Activated naive CD8-positive, alpha-beta T cell treated with anti-CD3 and anti-CD28 coated beads for 36 hours (primary cell): ENCODE measurements around the gene CLDND2. TPM values are rescaled to one million over a fixed set of nuclear protein-coding genes. Genes with fewer than 3 reads are reported as not detected.
A peak's percentile ranks its signal among the peaks of the same experiment; 100 is the strongest.

Experiments
- DNase-seq: peaks from one replicate; pipeline ENCODE4 v3.0.0; 2021
- H3K27ac Mint-ChIP-seq: one replicate; pipeline ENCODE4 v1.8.0; 2022; ENCODE audit warnings: mild to moderate bottlenecking, moderate library complexity, mixed read lengths
- H3K27me3 Mint-ChIP-seq: one replicate; pipeline ENCODE4 v1.8.0; 2022; ENCODE audit warnings: mild to moderate bottlenecking, mixed read lengths
- H3K36me3 Mint-ChIP-seq: one replicate; pipeline ENCODE4 v1.8.0; 2021; ENCODE audit warnings: mild to moderate bottlenecking, mixed read lengths
- H3K4me1 Mint-ChIP-seq: one replicate; pipeline ENCODE4 v1.8.0; 2021; ENCODE audit warnings: mixed read lengths
- H3K4me3 Mint-ChIP-seq: one replicate; pipeline ENCODE4 v1.8.0; 2022; ENCODE audit warnings: mild to moderate bottlenecking, moderate library complexity, mixed read lengths
- H3K9me3 Mint-ChIP-seq: one replicate; pipeline ENCODE4 v1.8.0; 2022; ENCODE audit warnings: mixed read lengths
- total RNA-seq, 2 experiments: library from RNA; stranded (reverse); gene quantifications; one replicate each; pipeline ENCODE4 v1.2.3, GENCODE V29; 2021

CLDND2 gene
- total RNA-seq, 2 experiments from 2014 or later = 2.0 to 3.8 TPM

DNA sequence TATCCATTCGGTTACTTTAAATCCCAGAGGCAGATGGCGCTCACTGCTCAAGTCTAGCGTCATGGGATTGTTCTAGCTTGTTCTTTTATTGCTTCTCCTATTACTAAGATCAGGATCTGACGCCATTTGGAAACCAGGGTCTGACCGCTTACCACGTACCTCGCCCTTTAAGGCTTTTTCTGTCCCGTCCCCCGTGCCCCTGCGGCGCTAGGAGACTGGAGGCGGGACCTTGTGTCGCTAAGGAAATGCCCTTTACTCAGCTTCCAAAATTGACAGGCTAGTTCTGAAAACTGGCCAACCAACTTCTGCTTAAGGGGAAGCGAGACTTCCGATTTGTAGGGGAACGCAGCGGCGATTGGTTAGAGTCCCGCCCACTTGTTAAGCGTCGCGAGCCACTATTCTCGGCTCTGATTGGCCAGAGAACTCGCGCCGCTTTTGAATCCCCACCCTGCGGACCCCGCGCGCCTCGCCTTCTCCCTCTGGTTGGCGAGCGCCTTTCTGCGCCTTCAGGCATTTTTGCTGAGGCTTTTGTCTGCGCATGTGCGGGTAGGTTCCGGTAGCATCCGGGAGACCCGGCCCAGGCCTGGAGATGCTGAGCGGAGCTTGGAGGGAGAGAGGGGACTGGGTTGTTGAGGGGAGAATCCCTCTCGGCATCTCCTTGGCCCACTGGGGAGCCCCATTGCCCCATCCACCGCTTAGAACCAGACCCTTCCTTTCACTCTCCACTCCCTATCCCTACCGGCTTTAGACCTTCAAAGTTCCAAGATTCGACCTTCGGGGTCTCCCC lies 25.4 kb upstream of the CLDND2 start:
- peaks cover 48% of the 10 kb centered on the region for H3K4me1 Mint-ChIP-seq
- peaks cover 5% of the 10 kb centered on the region for H3K36me3 Mint-ChIP-seq
- peaks cover 1% of the 10 kb centered on the region for H3K9me3 Mint-ChIP-seq
- H3K4me3 Mint-ChIP-seq = peak overlapping the region; percentile 91
- peaks cover 6% of the 10 kb centered on the region for H3K27me3 Mint-ChIP-seq
- H3K27ac Mint-ChIP-seq = peak overlapping the region; percentile 92
- DNase-seq = peak; percentile 97

DNA sequence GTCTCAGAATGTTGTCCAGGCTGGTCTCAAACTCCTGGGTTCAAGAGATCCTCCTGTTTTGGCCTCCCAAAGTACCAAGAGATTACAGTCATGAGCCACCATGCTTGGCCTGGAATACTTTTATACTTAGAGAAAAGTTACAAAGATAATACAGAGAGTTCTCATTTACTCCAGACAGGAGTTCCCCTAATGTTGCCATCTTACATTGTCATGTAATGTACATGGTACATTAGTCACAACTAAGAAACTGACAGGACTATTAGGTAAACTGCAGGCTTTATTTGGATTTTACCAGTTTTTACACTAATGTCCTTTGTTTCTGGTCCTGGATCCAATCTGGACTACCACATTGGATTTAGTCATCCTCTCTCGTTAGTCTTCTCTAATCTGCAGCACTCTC lies 23.9 kb upstream of the CLDND2 start:
- Mint-ChIP-seq H3K27ac (peak overlapping the region; percentile 77), H3K4me1 (peaks cover 50% of the 10 kb centered on the region), H3K27me3 (peaks cover 6% of the 10 kb centered on the region), H3K9me3 (peaks cover 1% of the 10 kb centered on the region), H3K36me3 (peaks cover 5% of the 10 kb centered on the region), H3K4me3 (no peak overlapping the region)
- DNase-seq = no peak

DNA sequence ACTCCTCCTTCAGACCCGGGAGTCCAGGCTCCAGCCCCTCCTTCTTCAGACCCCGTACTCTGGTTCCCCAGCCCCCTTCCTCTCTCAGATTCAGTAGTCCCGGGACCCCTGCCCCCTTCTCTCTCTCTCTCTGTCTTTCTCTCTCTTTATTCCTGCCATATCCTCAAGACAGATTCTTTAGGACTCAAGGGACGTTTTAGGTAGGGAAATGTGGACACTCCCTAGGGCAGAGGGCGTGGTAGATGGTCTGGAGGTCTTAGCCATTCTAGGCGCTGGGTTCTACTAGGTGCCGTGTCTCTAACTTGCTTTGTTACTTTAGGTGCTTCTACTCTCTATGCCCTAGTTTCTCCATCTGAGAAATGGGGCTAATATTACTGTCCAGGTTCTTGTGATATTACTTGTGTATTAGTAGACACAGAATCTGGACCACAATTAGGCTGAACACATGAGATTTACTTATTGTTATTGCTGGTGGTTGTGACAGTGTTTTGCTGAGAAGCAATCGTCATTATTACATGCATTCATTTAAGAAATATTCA lies 22.3 kb upstream of the CLDND2 start:
- peaks cover 5% of the 10 kb centered on the region for H3K36me3 Mint-ChIP-seq
- peaks cover 43% of the 10 kb centered on the region for H3K4me1 Mint-ChIP-seq
- peak overlapping the region; percentile 55 for H3K27ac Mint-ChIP-seq
- H3K27me3 Mint-ChIP-seq = peaks cover 6% of the 10 kb centered on the region
- no peak overlapping the region for H3K4me3 Mint-ChIP-seq
- peaks cover 1% of the 10 kb centered on the region for H3K9me3 Mint-ChIP-seq
- DNase-seq = no peak

DNA sequence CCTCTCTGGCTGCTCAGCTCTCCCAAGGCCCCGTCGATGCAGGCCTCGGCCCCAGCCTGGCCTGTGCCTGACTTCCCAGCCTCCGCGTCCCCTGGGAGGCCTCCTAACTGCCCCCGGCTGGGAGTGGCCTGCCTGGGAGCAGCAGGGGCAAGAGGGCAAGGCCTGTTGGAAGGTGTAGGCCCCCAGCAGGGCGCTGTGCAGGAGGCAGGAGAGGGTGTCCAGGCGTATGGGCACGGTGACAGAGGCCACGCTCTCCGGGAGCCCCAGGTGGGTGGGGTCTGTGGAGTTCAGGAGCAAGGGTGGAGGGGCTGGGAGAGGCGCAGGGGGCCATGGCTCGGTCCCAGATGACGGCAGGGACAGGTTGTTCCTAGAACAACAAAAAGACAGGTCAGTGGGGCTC lies 20.3 kb upstream of the CLDND2 start:
- DNase-seq = no peak
- Mint-ChIP-seq H3K27ac (no peak overlapping the region), H3K36me3 (no peaks in the 10 kb centered on the region), H3K9me3 (peaks cover 1% of the 10 kb centered on the region), H3K4me1 (peaks cover 27% of the 10 kb centered on the region), H3K27me3 (peaks cover 6% of the 10 kb centered on the region), H3K4me3 (no peak overlapping the region)

DNA sequence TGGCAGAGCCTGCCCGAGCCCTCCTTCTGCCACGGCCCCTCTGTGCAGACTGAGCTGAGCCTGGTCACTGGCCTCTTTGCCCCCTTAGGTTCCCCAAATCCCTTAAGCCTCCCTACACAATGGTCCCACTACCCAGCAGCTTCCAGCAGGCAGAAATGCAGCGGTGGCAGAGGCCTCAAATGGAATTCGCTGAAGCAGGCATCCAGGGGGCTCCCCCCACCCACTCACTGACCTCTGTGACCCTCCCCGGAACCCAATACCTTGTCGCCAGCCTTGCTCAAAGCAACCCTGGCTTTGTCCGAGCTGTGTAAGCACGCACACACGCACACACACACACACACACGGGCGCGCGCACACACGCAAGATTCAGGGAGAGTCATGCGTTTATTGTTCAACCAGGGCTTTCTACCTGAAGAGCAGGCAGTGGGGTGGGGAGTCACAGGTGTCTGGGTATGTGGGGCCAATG lies 19.2 kb upstream of the CLDND2 start, which contains the start of gene LIM2:
Gene LIM2, minus strand, starts transcription at position 51 of the 466 bp plus-strand sequence. CDS start 531 bp downstream, outside the sequence.
- H3K4me3 Mint-ChIP-seq = no peak within 1 kb of the TSS
- peaks cover 19% of the 10 kb centered on the region for H3K4me1 Mint-ChIP-seq
- peaks cover 6% of the 10 kb centered on the region for H3K27me3 Mint-ChIP-seq
- H3K36me3 Mint-ChIP-seq = no peaks in the 10 kb centered on the region
- H3K9me3 Mint-ChIP-seq = peaks cover 1% of the 10 kb centered on the region
- DNase-seq = peak; percentile 14
- no peak within 1 kb of the TSS for H3K27ac Mint-ChIP-seq

DNA sequence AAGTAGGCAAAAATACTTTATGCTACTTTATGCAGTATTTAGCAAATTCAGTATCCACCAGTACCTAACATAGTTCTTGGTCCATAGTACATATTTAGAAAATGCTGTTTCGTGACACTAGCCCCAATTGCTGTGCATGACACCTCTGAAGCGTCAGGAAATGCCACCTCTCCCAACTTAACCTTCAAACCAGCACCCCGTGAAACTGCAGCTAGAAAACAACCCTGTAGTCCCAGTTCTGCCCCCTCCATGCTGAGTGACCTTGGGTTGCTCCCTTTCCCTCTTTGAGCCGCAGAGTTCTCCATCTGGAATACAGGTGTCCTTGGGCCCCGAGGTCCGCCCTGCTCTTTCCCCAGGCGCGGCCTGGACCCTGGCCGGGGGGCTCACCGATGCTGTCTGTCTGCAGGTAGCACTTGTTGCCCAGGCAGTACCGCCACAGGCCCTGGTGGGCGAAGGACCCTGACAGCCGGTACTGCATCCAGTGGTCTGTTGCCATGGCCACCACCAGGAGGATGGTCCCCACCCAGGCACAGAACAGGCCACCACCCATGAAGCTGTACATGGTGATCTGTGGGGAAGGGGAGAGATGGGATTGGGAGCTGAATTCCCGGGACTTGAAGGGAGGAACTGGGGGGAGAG lies 18.2 kb upstream of the CLDND2 start:
- Mint-ChIP-seq H3K27ac (no peak overlapping the region), H3K4me3 (no peak overlapping the region), H3K4me1 (peaks cover 13% of the 10 kb centered on the region), H3K27me3 (peaks cover 6% of the 10 kb centered on the region), H3K9me3 (no peaks in the 10 kb centered on the region), H3K36me3 (no peaks in the 10 kb centered on the region)
- DNase-seq = no peak

DNA sequence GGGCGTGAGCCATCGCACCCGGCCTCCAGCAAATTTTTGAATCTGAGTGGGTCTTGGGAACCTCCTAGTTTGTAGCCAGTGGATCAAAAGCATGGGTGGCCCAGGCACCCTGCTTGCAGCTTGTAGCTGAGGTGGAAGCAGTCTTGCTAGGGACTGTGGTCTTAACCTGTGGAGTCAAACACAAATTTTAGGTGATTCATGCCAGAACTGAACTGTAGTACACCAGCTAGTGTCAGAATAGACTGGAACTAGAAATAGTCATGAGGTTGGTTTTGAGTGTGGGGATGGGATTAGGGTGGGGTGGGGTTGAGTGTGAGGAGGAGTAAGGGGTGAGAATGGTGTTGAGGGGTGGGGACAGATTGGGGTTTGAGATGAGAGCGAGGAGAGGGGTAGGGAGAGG lies 13.2 kb upstream of the CLDND2 start:
- Mint-ChIP-seq H3K27ac (no peak overlapping the region), H3K36me3 (no peaks in the 10 kb centered on the region), H3K9me3 (peaks cover 12% of the 10 kb centered on the region), H3K4me1 (peaks cover 8% of the 10 kb centered on the region), H3K27me3 (no peaks in the 10 kb centered on the region), H3K4me3 (no peak overlapping the region)
- no peak for DNase-seq

DNA sequence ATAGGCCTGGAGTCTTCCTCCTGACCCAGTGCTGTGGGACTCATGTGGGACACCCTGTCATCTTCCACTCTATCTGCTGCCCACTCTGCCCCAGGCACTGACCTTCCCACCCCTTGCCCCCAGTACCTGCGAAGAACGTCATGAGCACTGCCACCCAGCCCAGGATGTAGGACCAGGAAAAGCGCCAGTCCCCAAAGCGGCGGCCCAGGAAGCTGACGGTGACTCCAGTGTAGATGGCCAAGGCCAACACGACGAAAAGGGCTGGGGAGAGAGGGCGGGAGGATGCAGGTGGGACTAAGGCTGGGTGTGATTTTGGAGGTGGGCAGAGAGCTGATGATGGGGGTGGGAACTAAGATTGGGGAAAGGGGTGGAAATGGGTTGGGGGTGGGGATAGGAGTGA lies 11.6 kb upstream of the CLDND2 start:
- peak overlapping the region; percentile 47 for H3K27ac Mint-ChIP-seq
- no peaks in the 10 kb centered on the region for H3K27me3 Mint-ChIP-seq
- H3K4me3 Mint-ChIP-seq = no peak overlapping the region

DNA sequence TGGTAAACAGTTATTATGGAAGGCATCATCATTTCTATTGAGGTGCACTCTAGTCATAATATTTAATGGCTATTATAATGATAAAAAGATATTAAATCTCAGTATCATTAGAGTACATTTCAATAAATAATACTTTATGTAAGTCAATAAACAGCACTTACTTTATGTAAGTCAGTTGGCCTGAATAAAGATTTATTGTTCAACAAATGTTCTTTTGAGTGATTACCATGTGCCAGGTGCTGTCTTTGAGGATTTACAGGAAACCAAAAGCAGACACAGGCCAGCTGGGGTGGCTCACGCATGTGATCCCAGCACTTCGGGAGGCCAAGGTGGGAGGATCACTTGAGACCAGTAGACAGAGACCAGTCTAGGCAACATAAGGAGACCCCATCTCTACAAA lies 8.6 kb upstream of the CLDND2 start:
- no peaks in the 10 kb centered on the region for H3K27me3 Mint-ChIP-seq
- H3K4me1 Mint-ChIP-seq = peaks cover 47% of the 10 kb centered on the region
- H3K36me3 Mint-ChIP-seq = peaks cover 11% of the 10 kb centered on the region
- H3K27ac Mint-ChIP-seq = no peak overlapping the region
- peaks cover 20% of the 10 kb centered on the region for H3K9me3 Mint-ChIP-seq
- no peak overlapping the region for H3K4me3 Mint-ChIP-seq
- DNase-seq = no peak

More for the DNA sequence above, 11.6 kb upstream of the CLDND2 start:
- H3K4me1 Mint-ChIP-seq = peaks cover 22% of the 10 kb centered on the region
- H3K36me3 Mint-ChIP-seq = peaks cover under 1% of the 10 kb centered on the region
- no peak for DNase-seq
- peaks cover 12% of the 10 kb centered on the region for H3K9me3 Mint-ChIP-seq

DNA sequence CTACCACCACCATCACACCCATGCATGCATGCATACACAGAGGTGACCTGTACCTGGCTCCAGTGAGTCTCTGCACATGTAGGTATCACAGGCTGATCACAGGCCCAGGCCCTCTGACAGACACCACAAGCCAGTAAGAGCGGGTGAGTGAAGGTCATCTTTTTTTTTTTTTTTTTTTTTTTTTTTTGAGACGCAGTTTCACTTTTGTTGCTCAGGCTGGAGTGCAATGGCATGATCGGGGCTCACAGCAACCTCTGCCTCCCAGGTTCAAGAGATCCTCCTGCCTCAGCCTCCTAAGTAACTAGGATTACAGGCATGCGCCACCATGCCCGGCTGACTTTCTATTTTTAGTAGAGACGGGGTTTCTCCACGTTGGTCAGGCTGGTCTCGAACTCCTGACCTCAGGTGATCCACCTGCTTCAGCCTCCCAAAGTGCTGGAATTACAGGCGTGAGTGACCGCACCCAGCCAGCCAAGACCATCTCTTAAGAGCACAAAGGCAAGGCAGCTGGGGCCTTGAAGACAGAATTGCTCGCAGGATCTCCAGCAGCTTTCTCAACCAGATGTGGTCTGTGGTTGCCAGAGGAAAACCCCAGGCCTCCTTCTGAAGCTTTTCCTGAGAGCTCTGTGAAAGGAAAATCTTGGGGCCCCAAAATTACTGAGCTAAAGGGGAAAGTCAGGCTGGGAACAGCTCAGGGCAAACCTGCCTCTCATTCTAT lies 6.9 kb upstream of the CLDND2 start:
- Mint-ChIP-seq H3K36me3 (peaks cover 19% of the 10 kb centered on the region), H3K27me3 (no peaks in the 10 kb centered on the region), H3K9me3 (peaks cover 15% of the 10 kb centered on the region), H3K4me1 (peaks cover 60% of the 10 kb centered on the region), H3K4me3 (peak overlapping the region; percentile 58), H3K27ac (peak overlapping the region; percentile 90)
- peak; percentile 70 for DNase-seq

DNA sequence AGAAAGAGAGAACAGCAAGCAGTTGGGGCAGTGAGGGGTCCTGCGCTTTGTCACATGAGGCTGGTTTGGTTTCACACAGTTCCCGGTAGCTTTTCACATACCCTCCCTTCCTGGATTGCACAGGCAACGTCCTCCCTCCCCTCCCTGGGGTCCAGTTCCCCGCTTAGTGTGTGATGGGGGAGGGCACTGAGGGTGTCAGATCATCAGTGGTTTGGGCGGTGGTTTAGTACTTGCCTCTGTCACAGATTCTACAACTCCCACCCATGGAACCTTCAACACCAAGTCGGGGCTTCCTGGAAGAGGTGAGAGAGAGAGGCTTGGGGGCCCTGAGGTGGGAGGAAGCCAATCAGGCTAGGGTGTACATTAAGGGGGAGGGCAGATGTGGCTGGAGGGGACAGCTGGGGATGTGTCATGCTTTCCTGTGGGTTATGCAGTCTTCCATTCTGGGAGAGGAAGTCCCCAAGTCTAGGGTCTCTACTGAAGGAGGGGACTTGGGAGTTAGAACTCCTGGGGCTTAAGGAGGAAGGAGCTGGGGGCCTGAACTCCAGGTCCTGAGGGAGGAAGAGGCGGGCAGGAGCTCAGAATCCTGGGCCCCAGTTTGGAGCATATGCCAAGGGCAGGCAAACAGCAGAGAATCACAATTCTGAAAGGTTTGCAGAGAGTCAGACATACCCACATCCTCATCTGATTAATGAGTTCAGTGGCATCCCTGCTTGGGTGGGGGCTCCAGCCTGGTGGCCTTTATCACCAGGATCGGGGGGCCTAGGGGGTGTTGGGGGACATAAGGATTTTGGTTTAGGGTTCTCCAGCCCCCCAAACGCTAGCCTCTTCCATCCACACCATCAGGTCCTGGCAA lies 4.1 kb upstream of the CLDND2 start, which contains the start of gene NKG7:
Gene NKG7, minus strand, starts transcription at position 6 of the 856 bp plus-strand sequence. CDS start 119 bp downstream, outside the sequence.
- Mint-ChIP-seq H3K9me3 (peaks cover 9% of the 10 kb centered on the region), H3K27me3 (no peaks in the 10 kb centered on the region), H3K27ac (peak within 1 kb of the TSS; percentile 99), H3K4me1 (peaks cover 71% of the 10 kb centered on the region), H3K4me3 (peak within 1 kb of the TSS; percentile 80), H3K36me3 (peaks cover 25% of the 10 kb centered on the region)
- peak; percentile 89 for DNase-seq

DNA sequence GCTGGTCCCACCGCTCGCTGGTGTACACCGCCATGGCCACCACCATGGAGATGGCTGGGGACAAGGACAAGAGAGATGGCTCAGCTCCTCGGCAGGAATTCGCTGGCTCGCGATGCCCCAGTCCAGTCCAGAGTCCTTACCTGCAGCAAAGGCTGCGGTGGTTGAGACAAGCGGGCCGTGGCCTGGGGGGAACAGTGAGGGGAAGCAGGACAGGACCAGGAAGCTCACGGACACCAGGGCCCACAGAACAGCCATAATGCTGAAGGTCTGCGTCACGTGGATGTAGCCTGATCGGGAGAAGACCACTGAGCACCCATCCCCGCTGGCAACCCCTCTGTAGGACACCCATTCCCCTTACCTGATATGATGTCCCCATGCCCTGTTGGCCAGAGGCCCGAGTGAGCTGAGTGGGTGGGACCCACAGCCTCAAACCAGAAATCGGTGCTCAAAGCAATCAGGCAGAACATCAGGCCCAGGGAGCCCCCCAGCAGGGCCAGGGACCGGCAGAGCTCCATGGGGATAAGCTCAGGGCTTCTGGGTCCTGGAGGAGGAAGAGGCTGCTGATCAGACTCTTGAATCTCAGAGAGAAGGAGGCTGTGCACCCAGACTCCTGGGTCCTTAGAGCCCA lies 3.3 kb upstream of the CLDND2 start:
- H3K27me3 Mint-ChIP-seq = no peaks in the 10 kb centered on the region

DNA sequence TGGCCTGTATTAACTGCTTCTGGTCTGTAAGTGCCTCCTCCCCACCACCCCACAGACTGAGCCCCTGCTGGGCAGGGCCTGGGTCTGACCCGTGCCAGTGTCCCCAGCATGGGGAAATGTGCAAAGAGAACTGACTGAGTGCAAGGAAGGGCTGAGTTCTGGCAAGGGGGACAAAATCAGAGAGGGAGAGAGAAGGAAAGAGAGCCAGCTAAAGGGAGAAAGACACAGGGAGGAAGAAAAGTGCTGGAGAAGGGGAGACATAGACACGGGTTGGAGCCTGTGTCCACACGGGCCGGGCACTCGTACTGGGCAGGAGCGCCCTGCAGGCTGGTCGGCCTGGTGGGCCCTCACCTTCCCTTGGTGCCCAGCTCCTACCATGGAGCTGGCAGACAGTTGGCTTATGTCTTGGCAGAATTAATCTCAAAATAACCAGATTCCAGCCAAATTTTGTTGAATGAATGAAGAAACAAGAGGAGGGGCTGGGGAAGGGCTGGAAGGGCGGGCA lies 2.4 kb upstream of the CLDND2 start:
- H3K4me3 Mint-ChIP-seq = peak overlapping the region; percentile 80
- H3K9me3 Mint-ChIP-seq = peaks cover 9% of the 10 kb centered on the region
- no peaks in the 10 kb centered on the region for H3K27me3 Mint-ChIP-seq
- peaks cover 26% of the 10 kb centered on the region for H3K36me3 Mint-ChIP-seq
- peaks cover 61% of the 10 kb centered on the region for H3K4me1 Mint-ChIP-seq
- H3K27ac Mint-ChIP-seq = peak overlapping the region; percentile 99
- no peak for DNase-seq

More for the DNA sequence above, 3.3 kb upstream of the CLDND2 start:
- H3K36me3 Mint-ChIP-seq = peaks cover 25% of the 10 kb centered on the region
- H3K4me1 Mint-ChIP-seq = peaks cover 69% of the 10 kb centered on the region
- H3K9me3 Mint-ChIP-seq = peaks cover 9% of the 10 kb centered on the region
- DNase-seq = no peak
- H3K4me3 Mint-ChIP-seq = peak overlapping the region; percentile 80
- peak overlapping the region; percentile 99 for H3K27ac Mint-ChIP-seq
